GM18868 (cell line): ENCODE data around the gene EEFSEC.

ENCODE experiments used
- ATAC-seq: cut with Tn5 transposase; IDR thresholded peaks from one replicate; pipeline ENCODE4 v1.9.1; 2021; ENCODE audit warnings: mild to moderate bottlenecking, moderate library complexity; ENCODE audit not compliant: unreplicated experiment

EEFSEC gene

DNA sequence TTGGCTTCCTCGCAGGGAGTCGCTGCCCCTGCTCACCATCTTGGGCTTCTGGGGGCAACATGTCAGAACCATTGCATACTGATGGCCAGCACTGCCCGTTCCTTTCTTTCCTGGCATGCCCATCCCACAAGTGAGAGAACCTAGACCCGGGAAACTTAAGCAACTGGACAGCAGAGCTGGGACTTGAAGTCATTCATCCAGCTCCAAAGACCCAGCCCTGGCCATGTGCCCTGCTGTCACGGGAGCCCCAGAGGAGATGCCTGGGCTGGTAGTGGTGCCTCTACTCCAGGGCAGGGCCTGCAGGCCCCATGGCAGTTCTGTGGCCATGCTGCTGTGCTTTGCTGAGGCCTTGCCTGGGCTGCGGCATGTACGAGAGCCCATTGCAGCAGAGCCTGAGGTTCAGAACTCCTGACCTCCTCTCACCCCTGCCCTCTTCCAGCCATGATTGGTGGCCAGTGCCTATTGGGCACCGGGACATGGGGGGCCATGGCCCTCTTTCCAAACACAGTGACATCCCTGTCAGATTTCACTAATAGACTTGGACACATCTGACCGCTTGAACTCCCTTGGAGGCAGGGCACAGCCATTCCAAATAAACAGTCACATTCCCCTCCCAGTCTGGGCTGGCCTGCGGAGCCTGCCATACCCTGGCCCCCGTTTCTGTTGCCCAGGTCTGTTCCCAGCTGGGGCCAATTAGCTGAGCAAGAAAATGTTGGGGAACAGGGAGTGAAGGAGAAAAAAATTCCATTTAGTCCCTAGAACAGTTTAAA lies 115.9 kb downstream of the EEFSEC start:
- no peak for ATAC-seq

DNA sequence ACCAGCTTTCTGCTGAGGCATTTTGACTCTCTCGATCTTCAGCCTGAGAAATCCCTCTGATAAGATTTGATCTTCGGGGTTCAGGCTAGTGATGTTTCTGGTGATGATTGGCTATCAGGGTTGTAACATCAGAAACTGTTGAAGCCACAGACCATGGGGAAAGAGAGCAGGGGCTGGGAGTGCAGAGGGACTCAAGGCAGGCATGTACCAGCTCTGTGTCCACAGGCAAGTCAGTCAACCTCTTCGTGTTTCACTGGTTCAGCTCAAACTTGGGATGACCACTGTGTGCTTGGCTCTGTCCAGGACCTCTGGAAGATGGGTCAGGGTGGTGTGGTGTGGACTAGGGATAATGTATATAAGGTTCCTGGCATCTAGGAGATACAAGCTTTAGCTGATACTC lies 116.5 kb downstream of the EEFSEC start:
- no peak for ATAC-seq

DNA sequence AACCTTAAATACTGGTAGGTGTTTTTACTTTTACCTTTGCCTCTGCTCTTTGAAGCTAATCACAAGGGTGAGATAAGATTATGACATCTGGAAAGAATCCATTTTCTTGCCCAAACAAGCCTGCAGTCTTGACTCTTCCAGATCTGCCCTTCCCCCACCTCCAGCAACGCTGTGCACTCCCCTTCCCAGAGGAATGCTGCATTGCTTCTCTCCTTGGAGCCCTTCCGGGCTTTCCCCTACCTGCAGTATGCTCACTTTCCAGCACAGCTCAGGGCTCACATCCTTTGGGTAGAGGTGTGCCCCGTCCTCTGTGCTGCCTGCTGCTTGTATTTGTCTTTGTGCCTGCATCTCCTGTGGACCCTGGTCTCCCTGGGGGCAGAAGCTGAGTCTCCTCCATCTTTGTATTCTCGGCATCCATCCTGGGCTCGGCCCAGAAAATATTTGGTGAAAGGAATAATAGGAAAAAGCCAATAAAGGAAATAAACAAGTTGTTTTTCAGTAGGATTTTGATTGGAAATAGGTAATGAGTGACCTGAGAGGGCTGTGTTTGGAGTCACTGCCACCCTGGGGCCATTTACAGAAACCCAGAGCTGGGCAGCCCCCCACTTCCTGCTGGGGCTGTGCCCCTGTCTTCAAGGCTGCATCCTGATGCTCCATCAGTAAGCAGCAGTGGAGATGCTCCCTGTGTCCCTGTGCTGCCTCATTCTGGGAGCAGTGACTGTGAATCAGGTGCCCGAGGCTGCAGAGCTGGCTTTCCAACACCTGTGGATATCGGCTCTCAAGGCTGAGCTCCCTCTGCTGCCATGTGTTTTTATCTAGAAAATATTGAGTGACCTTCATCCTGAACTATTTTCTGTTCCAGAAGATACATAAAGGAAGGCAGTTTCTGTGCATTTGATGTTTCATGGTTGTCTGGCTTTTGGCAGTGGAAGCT lies 117.5 kb downstream of the EEFSEC start:
- no peak for ATAC-seq

DNA sequence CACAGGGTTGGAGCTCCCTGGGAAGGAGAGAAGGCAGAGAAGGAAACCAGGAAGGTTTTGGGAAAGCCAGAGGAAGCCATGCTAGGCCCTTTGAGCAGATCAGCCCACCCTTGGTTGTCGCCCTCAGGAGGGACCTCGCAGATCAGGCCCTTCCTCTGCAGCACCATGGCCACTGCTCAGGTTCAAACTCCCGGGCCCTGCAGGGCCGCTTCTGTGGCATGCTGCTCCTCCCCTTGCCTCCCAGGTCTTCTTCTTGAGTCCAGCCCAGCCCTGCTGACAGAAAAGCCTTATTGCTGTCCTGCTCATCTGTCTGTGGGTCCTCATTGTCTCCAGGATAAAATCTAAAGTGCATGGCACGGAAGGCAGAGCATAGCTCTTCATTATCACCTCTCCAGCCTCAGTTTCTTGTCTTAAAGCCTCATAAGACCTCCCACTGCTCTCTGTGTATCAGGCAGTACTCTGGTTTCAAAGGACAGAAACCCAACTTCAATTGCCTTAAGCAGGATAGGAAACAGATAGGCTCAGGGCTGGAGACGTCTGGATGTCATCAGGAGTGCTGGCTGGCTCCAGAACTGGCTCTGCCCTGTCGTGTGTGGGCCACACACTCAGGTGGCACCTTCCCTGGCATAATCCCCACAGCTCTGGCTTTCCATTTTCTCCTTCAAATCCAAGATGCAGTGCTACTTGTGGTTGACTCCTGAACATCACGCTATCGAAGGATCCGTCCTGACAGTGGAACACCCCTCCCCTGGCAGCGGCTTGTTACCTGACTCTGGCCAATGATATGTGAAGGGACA lies 118.5 kb downstream of the EEFSEC start:
- no peak for ATAC-seq

DNA sequence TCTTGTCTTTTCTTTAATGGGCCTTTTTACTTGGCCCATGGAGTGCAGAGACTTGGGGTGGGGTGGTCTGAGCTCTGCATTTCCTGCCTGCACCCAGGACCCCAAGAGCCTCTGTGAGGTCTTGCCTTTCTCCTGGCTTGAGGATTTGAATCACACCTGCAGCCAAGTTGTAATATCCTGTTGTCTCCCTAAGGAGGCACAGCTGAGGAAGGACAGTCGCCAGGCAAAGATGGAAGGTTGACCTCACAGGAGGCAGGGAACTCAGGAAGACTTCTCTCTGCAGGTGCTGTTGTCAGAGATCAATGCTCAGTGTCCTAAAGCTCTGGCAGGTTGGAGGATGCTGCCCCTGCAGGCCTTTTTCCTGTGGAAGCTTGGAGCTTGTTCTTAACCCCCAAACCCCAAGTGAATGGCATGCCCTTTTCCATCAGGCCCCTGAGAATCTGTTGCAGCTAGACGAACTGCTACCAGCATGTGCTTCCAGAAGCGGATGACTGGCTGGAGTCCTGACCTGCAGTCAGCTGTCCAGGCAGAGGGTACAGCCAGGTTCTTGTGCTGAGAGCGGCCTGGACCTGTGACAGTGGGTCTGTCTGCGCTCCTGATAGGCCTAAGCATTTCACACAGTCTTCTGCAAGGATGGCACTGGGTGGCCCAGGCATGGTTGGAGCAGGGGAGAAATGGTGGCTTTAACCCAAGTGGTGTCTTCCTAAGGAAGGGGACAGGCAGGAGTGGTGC lies 120.0 kb downstream of the EEFSEC start:
- ATAC-seq: no peak

DNA sequence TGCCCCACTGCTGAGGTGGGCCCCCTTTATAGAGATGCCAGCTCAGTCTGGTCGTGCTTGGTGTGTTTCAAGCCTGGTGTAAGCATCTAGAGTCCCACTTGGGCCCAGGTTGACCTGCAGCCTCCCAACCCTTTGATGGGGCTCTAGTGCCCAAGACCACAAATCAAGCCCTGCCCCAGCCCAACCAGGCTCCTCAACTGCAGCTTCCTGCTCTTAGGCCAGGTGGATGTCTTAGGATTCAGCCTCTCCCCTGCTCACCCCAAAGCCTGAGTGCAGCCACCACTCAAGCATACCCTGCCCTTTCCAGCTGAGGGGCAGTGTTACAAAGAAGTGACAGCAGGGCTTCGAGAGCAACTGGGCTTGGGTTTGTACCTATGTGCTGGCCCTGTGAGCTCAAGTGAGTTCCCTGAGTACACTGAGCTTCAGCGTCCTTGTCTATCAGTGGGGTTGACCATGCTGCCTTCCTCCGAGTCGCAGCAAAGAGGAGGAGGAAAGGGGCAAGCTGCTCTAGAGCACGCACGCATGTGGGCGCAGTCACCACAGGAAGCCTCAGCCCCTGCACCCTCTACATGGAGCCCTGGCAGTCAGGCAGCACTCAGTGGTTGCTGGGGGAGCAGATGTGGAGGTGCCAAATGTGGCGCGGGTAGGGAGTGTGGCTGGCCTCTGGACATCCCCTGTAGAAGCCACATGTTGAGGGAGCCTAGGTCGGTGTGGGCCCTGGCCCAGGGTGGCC lies 120.7 kb downstream of the EEFSEC start:
- no peak for ATAC-seq

DNA sequence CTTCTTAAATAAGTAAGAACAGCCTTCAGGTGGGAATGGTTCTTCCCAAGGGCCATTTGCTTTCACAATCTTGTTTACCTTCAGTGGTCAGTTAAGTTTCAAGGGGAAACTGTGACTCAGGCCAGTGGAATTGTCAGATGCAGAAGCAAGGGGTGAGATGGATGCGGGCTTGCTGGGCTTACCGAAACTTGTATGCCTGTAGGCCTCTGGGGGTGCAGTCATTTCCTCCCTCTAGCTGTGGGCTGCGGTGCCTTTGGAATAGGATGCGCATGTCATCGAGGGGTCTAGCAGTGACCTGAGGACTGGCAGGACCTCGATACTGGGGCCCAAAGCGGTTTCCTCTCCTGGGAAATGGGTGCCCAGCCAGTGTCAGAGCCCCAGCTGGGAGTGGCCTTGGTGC lies 121.6 kb downstream of the EEFSEC start:
- ATAC-seq: no peak

DNA sequence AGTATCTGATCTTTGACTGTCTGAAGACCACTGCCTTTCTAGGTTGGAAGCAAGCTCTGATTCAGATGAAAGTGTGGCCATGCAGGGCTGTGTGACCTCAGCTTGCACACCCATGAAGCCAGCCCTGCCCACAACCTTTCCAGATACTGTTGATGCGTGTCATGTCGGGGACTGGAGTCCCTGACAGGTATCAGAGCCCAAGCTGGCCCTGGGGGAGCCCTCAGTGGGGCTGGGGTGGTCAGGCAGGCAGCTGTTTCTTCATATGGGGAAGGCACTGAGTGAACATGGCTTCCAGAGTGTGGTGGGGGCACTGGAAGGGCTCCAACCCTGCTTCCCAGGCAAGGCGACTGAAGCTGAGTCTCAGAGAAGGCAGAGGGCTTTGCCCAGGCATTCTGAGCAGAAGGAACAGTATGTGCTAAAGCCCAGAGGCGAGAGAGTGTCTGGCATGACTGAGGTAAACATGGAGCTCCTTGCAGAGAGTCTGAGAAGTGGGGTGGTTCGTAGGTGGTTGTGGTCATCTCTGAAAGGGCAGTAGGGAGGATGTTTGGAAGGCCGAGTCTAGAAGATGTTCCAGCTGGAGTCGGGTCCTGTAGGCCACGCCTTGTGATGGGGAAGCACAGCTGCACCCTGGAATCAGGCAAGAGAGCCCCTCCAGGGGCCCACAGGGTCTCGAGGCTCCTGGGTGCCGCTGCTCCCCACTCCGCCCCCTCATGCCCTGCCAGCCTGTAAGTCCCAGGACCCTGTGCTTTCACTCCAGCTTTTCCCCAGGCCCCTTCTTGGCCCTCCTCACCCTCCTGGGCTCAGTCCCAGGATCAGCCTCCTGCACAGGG lies 122.2 kb downstream of the EEFSEC start:
- no peak for ATAC-seq

DNA sequence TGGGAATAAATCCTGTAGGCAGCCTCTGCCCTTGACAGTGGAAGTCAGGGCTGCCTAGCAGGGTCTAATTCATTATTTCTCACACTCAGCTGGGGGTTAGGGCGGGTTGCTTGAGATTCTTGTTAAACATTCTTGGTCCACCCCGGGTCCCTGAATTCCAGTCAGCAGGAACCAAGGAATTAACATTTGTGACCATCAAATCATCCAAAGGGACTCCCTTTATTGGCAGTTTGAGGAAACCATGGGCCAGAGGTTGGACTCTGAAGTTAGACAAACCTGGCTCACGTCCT lies 122.8 kb downstream of the EEFSEC start:
- ATAC-seq: no peak

DNA sequence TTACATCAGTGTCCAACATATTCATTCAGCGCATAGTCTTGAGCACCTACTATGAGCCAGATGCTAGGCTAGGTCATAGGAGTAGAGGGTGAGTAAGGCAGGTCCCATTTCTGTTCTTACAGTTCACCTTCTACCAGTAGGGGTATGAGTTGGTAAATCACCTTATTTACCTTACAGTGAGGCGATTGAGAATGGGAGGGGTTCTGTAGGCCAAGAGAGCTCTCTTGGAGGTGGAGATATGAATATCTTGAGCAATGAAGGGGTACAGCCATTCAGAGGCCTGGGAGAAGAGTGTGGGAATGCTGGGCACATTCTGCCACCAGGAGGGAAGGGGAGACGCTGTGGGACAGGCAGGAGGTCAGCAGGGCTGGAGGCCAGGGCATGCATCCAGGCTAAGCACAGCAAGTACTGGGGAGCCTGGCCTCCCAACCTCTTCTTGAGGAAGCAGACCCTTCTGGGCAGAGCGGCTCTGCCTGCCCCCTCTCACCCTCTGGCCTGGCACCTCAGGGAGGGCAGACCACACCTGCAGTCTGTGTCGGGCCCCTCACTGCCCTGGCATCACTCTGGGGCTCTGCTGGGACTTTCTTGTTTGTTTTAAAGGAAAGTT lies 123.4 kb downstream of the EEFSEC start:
- ATAC-seq: no peak

DNA sequence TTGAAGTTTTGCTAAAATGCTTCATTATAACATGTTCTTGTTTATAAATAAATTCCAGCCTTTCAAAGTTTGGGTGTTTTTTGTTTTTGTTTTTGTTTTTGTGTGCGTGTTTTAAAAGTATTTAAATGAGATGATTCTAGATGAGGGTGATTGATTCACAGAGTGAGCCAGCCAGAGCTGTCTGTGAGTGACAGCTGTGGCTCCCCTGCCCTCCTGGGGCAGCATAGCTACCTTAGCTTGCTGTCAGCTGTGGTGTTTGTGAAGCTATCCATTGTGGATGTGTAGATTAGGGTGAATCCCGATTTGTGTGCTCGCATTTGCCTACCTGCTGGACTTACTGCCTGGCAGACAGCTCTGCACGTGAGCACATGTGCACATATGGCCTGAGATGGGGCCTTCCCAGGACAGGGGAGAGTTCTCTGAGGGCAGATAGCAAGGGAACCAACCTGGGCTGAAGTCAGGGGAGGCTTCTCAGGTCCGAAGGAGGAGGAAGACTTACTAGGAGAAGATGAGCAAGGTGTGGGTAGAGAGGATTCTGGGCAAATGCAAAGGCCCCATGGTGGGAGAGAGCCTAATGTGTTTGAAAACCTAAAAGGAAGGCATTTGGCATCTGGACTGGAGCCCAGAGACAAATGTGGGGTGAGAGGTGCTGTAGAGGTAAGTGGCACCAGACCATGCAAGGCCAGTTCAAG lies 124.2 kb downstream of the EEFSEC start:
- ATAC-seq: no peak

DNA sequence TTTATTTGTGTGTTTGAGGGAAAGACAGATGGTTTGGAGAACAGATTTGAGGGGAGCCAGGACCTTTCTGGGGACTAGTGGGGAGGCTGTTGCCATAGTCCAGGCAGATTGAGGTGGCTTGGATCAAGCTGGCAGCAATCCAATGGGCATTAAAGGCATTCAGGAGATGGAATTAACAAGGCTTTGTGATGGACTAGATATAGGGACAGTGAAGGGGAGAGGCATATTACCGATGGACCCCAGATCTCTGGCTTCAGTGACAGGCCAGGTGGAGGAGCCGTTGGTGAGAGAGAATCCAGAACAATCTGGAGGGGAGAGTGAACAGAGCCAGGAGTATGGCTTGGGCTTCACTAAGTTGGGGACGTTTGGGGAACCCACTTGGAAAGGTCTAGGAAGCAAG lies 124.8 kb downstream of the EEFSEC start:
- ATAC-seq: no peak

DNA sequence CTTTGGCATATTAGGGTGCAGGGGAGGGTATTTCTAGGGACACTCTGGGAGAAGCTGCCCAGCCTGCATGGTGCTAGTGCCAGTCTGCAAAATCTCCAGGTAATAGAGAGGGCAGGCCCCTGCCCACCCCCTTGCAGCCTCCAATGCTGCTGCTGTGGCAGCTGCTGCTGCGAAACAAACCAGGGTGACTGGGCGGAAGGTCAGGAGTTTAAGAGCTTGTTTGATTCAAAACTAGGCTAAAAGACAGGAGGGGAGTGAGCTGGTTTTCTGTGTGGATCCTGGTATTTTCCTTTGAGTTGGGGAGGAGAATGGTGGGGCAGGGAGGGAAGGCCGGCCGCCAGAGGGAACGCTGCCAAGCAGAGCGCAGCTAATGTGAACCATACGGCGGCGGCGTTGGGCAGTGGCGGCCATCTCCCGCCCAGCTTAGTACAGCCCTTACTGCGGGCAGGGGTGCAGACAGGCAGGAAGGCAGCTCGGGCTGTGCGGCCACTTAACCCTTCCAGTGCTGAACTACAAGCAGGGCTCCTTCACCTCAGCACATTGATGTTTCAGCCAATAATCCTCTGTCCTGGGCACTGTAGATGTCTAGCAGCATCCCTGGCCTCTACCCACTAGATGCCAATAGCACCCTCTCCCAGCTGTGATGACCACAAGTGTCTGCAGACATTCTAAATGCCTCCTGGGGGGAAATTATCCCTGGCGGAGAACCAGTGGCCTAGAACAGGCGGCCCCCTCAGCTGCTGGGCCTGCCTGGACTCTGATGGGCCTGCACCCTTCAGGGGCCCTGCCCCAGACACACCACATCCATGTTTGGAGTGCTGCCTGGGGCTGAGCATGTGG lies 125.7 kb downstream of the EEFSEC start:
- ATAC-seq: no peak

DNA sequence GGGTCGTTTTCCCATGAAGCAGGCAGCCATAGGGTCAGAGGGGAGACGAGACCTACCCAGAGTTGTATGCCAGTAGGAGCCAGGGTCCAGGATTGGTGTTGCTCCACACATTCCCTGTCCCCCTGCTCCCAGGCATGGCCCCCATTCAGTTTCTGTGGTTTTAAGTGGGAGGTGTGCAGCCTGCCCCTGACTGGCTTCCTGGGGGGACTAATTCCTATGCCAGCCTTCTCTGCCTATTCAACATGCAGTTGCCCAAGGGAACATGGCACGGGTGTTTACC lies 126.3 kb downstream of the EEFSEC start:
- ATAC-seq: no peak

DNA sequence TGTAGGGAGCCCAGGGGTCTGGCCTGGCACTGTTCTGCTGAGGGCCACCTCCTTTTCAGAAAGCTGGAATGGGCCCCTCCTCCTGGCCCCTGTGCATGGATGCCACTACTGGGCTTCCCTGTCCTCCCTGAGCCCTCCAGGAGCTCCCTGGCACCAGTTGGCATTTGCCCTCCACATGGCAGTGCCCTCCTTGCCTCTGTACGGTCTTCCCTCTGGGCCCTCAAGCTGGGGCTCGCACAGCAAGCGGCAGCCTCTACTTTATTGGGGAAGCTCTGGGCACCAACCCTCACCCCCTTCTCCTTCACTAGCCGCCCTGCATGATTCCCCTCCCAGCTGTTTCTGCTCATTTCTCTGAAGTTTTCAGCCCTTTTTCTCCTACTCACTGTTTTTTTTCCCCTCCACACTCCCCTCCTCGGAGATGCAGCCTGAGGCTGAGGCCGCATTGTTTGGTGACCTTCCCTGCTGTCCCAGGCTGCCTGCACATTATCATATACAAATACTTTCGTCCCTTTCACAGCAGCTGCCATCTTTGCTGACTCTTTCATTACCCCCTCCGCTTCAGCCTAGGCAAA lies 127.3 kb downstream of the EEFSEC start:
- no peak for ATAC-seq

DNA sequence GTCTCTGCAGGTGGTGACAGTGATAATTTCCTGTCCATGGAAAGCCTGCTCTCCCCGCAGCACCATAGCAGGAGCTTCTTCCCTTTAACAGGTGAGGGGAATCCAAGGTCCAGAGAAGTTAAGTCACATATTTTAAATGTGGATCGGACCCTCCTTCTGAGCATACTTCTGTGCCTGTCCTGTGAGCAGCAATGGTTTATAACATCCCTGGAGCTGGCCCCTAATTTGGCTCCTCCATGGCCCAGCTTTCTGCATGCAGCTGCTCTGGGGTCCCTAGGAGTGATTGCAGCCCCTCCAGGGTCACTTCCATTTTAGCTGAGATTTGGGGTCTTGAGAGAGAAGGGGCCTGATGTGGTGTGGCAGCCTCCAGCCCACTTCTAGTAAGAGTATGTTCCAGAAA lies 127.8 kb downstream of the EEFSEC start:
- ATAC-seq: no peak
